ENCODE results near the gene PTGER1. TPM values are rescaled to one million over a fixed set of nuclear protein-coding genes. Genes with fewer than 3 reads are reported as not detected.
A peak's percentile ranks its signal among the peaks of the same experiment; 100 is the strongest.

PTGER1 gene
- total and polyA plus RNA-seq, 9 of the 15 experiments (the other 6 are each of a cell fraction or from before 2014, with no cell fraction given) = 0.06 to 0.36 (median 0.31) TPM; not detected in 5

DNA sequence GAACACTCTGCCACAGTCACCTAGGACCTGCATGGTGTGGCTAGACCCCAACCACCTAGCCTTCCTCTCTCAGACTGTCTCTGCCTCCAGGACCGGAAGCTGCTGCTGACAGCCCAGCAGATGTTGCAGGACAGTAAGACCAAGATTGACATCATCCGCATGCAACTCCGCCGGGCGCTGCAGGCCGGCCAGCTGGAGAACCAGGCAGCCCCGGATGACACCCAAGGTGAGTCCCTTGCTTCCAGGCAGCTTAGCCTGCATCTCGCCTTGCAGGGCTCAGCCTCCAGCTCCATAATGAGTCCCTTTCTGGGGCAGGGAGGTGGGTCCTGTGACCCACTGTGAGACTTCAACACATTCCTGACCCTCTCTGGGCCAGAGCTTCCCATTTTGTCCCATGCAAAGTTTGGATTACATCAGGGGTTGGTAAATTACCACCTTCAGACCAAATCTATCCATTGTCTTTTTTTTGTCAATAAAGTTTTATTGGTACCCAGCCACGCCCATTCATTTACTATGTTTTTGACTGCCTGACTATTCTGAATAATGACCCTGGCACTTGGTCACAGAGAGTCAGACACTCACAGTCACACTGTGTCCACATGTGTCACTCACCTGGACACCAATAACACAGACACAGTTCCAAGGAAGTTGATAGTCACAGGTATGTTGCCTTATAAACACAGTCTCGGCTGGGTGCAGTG lies 28.7 kb downstream of the PTGER1 start:
- CTCF ChIA-PET (ENCODE audit: low intra/inter-chr PET ratio) = no interaction called here
- H3K79me2 ChIP-seq (ENCODE audit: control insufficient read depth, insufficient read depth, low read length) = peaks cover 10% of the 10 kb centered on the region; the same call in 1 of the 3 replicates
- peaks cover 6 to 18% of the 10 kb centered on the region in 2 experiments; a peak in 4 of 5 replicates for H3K4me1 ChIP-seq (replicated peaks in 1 of 2; ENCODE audit: control insufficient read depth in 2 of 2, insufficient read depth in 2 of 2, low read length in 2 of 2)
- WGBS (ENCODE audit: insufficient coverage, low coverage, missing lambda C conversion rate) = 93% methylated on average over 10 of the region's 10 CpGs
- peaks cover 2% of the 10 kb centered on the region for H3K9me1 ChIP-seq (ENCODE audit: control insufficient read depth, insufficient read depth, low read length)
- in situ Hi-C loops (cut with MboI) = no loop called here
- no peak overlapping the region for H3K27ac ChIP-seq (ENCODE audit: extremely low read depth, low read depth, low read length)
- no peak overlapping the region for H2AFZ ChIP-seq (ENCODE audit: low read depth, low read length)
- H3K27me3 ChIP-seq (ENCODE audit: control insufficient read depth in 2 of 2, insufficient read depth in 2 of 2, low read length in 2 of 2) = no peaks in the 10 kb centered on the region
- DNase-seq (ENCODE audit: extremely low read depth in 1 of 4, low spot score in 3 of 4) = no peak
- no peak overlapping the region for H3K4me3 ChIP-seq
- no peak for ATAC-seq
- no peak overlapping the region for H3K4me2 ChIP-seq (ENCODE audit: insufficient read depth, low read length)
- H3K9me3 ChIP-seq (replicated peaks; ENCODE audit: control insufficient read depth, insufficient read depth, low read depth, low read length) = no peaks in the 10 kb centered on the region; the same call in 1 of the 2 replicates
- H3K36me3 ChIP-seq (ENCODE audit: control insufficient read depth, insufficient read depth, low read length) = peaks cover 85% of the 10 kb centered on the region
- intact Hi-C loops (cut with micrococcal nuclease) = no loop called here
- TF ChIP-seq GABPA (tag; conservative IDR thresholded peaks at IDR 0.05; ENCODE audit: low read depth) (no peak), MCM5 (IDR thresholded peaks at IDR 0.05; ENCODE audit: low read depth) (no peak), CBX2 (IDR thresholded peaks at IDR 0.05; ENCODE audit: insufficient read depth, low read length, poor library complexity, severe bottlenecking) (no peak), MCM3 (IDR thresholded peaks at IDR 0.05) (no peak), ZNF583 (CRISPR knock-in tag; IDR thresholded peaks at IDR 0.05) (no peak)
- TF ChIP-seq, protein P1, sequence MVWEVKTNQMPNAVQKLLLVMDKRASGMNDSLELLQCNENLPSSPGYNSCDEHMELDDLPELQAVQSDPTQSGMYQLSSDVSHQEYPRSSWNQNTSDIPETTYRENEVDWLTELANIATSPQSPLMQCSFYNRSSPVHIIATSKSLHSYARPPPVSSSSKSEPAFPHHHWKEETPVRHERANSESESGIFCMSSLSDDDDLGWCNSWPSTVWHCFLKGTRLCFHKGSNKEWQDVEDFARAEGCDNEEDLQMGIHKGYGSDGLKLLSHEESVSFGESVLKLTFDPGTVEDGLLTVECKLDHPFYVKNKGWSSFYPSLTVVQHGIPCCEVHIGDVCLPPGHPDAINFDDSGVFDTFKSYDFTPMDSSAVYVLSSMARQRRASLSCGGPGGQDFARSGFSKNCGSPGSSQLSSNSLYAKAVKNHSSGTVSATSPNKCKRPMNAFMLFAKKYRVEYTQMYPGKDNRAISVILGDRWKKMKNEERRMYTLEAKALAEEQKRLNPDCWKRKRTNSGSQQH (CRISPR knock-in tag; IDR thresholded peaks at IDR 0.05) = no peak
- TF ChIP-seq, protein P2, sequence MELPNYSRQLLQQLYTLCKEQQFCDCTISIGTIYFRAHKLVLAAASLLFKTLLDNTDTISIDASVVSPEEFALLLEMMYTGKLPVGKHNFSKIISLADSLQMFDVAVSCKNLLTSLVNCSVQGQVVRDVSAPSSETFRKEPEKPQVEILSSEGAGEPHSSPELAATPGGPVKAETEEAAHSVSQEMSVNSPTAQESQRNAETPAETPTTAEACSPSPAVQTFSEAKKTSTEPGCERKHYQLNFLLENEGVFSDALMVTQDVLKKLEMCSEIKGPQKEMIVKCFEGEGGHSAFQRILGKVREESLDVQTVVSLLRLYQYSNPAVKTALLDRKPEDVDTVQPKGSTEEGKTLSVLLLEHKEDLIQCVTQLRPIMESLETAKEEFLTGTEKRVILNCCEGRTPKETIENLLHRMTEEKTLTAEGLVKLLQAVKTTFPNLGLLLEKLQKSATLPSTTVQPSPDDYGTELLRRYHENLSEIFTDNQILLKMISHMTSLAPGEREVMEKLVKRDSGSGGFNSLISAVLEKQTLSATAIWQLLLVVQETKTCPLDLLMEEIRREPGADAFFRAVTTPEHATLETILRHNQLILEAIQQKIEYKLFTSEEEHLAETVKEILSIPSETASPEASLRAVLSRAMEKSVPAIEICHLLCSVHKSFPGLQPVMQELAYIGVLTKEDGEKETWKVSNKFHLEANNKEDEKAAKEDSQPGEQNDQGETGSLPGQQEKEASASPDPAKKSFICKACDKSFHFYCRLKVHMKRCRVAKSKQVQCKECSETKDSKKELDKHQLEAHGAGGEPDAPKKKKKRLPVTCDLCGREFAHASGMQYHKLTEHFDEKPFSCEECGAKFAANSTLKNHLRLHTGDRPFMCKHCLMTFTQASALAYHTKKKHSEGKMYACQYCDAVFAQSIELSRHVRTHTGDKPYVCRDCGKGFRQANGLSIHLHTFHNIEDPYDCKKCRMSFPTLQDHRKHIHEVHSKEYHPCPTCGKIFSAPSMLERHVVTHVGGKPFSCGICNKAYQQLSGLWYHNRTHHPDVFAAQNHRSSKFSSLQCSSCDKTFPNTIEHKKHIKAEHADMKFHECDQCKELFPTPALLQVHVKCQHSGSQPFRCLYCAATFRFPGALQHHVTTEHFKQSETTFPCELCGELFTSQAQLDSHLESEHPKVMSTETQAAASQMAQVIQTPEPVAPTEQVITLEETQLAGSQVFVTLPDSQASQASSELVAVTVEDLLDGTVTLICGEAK (IDR thresholded peaks at IDR 0.05) = peak; percentile 97
- TF ChIP-seq, protein P2 (CRISPR knock-in tag; IDR thresholded peaks at IDR 0.05) = peak; percentile 97
- no TSS peak for BruUV-seq (replicated peaks)
- 0 out of 2 replicates have a peak, but pooled peaks cover 3% of the 10 kb centered on the region for H4K20me1 ChIP-seq (replicated peaks; ENCODE audit: control insufficient read depth, insufficient read depth, low read length)
- POLR2A ChIA-PET = interaction anchor here (0.6 to 1.2 kb wide), 3 partner anchors 16 to 543 kb away, joined by 3 read pairs; no protein-coding TSS in a partner anchor
- FAIRE-seq = no peak
- H3K9ac ChIP-seq (ENCODE audit: insufficient read depth in 1 of 2, low read depth in 2 of 2, low read length in 2 of 2) = no peak overlapping the region
